CD4-positive, alpha-beta T cell (primary cell): Measurements from ENCODE around the gene SEC23IP. TPM values are rescaled to one million over a fixed set of nuclear protein-coding genes. Genes with fewer than 3 reads are reported as not detected.

Experiments used
- ATAC-seq: fragments of 200-7000 bp; cut with Tn5 transposase; one replicate; pipeline ENCODE4 v1.10.0; 2022; ENCODE audit warnings: mild to moderate bottlenecking; ENCODE audit not compliant: poor library complexity
- CTCF ChIA-PET: fragments of 350-600 bp; sonication (Branson Sonifier 250); formaldehyde crosslinking; loops from one replicate; lab custom pipeline; 2021; ENCODE audit warnings: antibody characterized with exemption, inconsistent platforms; lab: Charles Lee
- POLR2A ChIA-PET: fragments of 350-600 bp; sonication (Branson Sonifier 250); formaldehyde crosslinking; loops from one replicate; lab custom pipeline; 2021; ENCODE audit warnings: antibody characterized with exemption, inconsistent platforms; lab: Charles Lee
- DNase-seq, 14 experiments: peaks; one replicate each; pipeline ENCODE4 v3.0.0-alpha.2; 2013 to 2020; ENCODE audit warnings: mixed read lengths in 2 of 14
- H3K27ac ChIP-seq, 2 donors: one replicate each; pipeline versions ENCODE4 v1.5.1 to v1.7.0; 2013; ENCODE audit warnings: low read length in 2 of 2, low read depth in 1 of 2, mild to moderate bottlenecking in 1 of 2
- H3K27me3 ChIP-seq, 2 experiments: 1 replicate in 1 of 2; 2 replicates in 1 of 2; pipeline versions ENCODE4 v1.6.1 to v1.7.0; 2013; ENCODE audit warnings: low read length in 2 of 2, control low read depth in 1 of 2, mild to moderate bottlenecking in 1 of 2, moderate library complexity in 1 of 2; ENCODE audit not compliant: insufficient read depth in 2 of 2, control insufficient read depth in 1 of 2
- H3K36me3 ChIP-seq: one replicate; pipeline ENCODE4 v1.6.1; 2013; ENCODE audit warnings: low read length, control low read depth; ENCODE audit not compliant: insufficient read depth
- H3K4me1 ChIP-seq: one replicate; pipeline ENCODE4 v1.6.1; 2013; ENCODE audit warnings: low read length, control low read depth; ENCODE audit not compliant: insufficient read depth
- H3K4me3 ChIP-seq: one replicate; pipeline ENCODE4 v1.5.1; 2013; ENCODE audit warnings: mild to moderate bottlenecking, low read length, moderate library complexity
- H3K9me3 ChIP-seq, 2 experiments: 1 replicate in 1 of 2; 2 replicates in 1 of 2; pipeline versions ENCODE4 v1.6.1 to v1.7.0; 2013; ENCODE audit warnings: low read length in 2 of 2, mild to moderate bottlenecking in 2 of 2, control low read depth in 1 of 2, moderate library complexity in 1 of 2; ENCODE audit not compliant: control insufficient read depth in 1 of 2, insufficient read depth in 1 of 2
- H3K27ac Mint-ChIP-seq: one replicate; pipeline ENCODE4 v1.8.0; 2020; ENCODE audit warnings: mixed read lengths
- H3K27me3 Mint-ChIP-seq: one replicate; pipeline ENCODE4 v1.8.0; 2021; ENCODE audit warnings: mixed read lengths
- H3K36me3 Mint-ChIP-seq: one replicate; pipeline ENCODE4 v1.8.0; 2021; ENCODE audit warnings: low read depth, mixed read lengths
- H3K4me1 Mint-ChIP-seq: one replicate; pipeline ENCODE4 v1.8.0; 2021; ENCODE audit warnings: low read depth, mixed read lengths
- H3K4me3 Mint-ChIP-seq: one replicate; pipeline ENCODE4 v1.8.0; 2020; ENCODE audit warnings: mild to moderate bottlenecking, mixed read lengths
- H3K9me3 Mint-ChIP-seq: one replicate; pipeline ENCODE4 v1.8.0; 2020; ENCODE audit warnings: mixed read lengths
- intact Hi-C, 2 experiments: fragments of 100-400 bp; cut with DNase I in 1 of 2; cut with micrococcal nuclease in 1 of 2; formaldehyde crosslinking; loops; one replicate each; pipeline versions ENCODE4 v1.15.1 to v1.9.0; 2023 to 2025; cut with DNase I, micrococcal nuclease
- total RNA-seq, 174 experiments: library from RNA in 2 of 174; stranded (reverse) in 2 of 174; gene quantifications; one replicate each; pipeline ENCODE4 v1.2.3 and lab custom pipeline; 2021 to 2026
- TF ChIP-seq, protein P1 (sequence below): fragments of 200-600 bp; IDR thresholded peaks from one replicate; pipeline ENCODE4 v1.8.0; 2022; ENCODE audit warnings: antibody characterized with exemption, mild to moderate bottlenecking

SEC23IP gene
- total RNA-seq, 2 experiments from 2014 or later = 18.1 to 21.1 TPM

DNA sequence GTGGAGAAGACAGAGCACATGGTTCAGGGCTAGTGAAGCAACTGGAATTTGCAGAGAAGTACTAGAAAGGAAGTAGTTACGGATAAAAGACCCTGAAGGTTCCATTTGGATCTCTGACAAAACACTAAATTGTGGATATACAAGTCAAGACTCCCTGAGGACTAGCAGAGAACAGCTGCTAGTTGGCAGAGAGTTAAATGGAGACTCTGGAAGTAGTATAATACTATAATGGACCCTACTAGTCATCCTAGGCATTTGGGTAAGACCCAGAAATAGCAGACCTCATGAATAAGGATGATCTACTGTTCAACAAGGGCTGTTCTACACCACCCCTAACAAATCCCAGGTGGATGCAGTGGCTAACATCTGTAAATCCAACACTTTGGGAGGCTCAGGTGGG, 39.0 kb upstream of the SEC23IP start:
- Mint-ChIP-seq H3K4me3 (no peak overlapping the region), H3K27ac (no peak overlapping the region), H3K36me3 (peaks cover 74% of the 10 kb centered on the region), H3K4me1 (peaks cover under 1% of the 10 kb centered on the region), H3K9me3 (no peaks in the 10 kb centered on the region), H3K27me3 (no peaks in the 10 kb centered on the region)
- ChIA-PET CTCF (no interaction called here), POLR2A (no interaction called here)
- Histone ChIP-seq H3K36me3 (peaks cover 76% of the 10 kb centered on the region), H3K9me3 (no peaks in the 10 kb centered on the region), H3K4me1 (no peaks in the 10 kb centered on the region), H3K27ac (no peak overlapping the region), H3K27me3 (no peaks in the 10 kb centered on the region), H3K4me3 (no peak overlapping the region)
- no peak for DNase-seq
- TF ChIP-seq, protein P1, sequence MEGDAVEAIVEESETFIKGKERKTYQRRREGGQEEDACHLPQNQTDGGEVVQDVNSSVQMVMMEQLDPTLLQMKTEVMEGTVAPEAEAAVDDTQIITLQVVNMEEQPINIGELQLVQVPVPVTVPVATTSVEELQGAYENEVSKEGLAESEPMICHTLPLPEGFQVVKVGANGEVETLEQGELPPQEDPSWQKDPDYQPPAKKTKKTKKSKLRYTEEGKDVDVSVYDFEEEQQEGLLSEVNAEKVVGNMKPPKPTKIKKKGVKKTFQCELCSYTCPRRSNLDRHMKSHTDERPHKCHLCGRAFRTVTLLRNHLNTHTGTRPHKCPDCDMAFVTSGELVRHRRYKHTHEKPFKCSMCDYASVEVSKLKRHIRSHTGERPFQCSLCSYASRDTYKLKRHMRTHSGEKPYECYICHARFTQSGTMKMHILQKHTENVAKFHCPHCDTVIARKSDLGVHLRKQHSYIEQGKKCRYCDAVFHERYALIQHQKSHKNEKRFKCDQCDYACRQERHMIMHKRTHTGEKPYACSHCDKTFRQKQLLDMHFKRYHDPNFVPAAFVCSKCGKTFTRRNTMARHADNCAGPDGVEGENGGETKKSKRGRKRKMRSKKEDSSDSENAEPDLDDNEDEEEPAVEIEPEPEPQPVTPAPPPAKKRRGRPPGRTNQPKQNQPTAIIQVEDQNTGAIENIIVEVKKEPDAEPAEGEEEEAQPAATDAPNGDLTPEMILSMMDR = no peak
- no peak for ATAC-seq
- intact Hi-C loops = loop anchor here in 1 of 2 experiments (10.0 kb wide), 1 partner anchor 649 kb away; the partner anchor contains the start of gene GRK5

DNA sequence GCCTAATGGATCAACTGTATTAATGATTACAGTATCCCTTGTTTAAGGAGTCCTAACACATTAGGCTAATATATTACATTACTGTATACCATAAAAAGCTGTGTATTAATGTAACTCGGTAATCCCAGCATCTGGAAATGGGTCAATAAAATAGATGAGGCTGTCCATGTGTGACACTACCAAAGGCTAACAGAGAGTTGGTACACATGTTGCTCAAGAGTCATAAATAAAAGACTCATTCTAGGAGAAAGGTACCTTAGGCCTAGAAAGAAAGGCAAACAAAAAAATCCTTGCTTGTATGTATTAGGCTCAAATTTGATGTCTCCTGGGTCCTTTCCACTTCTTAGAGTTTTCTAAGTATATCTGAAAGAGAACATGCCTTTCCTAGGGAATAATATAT, 34.5 kb upstream of the SEC23IP start:
- H3K4me3 Mint-ChIP-seq = no peak overlapping the region
- CTCF ChIA-PET = interaction anchor here (3.2 kb wide), 1 partner anchor 15 kb away, joined by 18 read pairs; the partner anchor contains the start of gene MCMBP
- H3K4me1 ChIP-seq = peaks cover 4% of the 10 kb centered on the region
- no peaks in the 10 kb centered on the region for H3K27me3 Mint-ChIP-seq
- POLR2A ChIA-PET = interaction anchor here (5.4 kb wide), 1 partner anchor 14 kb away, joined by 34 read pairs; the partner anchor contains the start of gene MCMBP
- H3K36me3 ChIP-seq = peaks cover 45% of the 10 kb centered on the region
- no peak overlapping the region for H3K4me3 ChIP-seq
- DNase-seq (no peak), ATAC-seq (no peak)
- intact Hi-C loops = loop anchor here in 1 of 2 experiments (10.0 kb wide), 1 partner anchor 653 kb away; the partner anchor contains the start of gene GRK5
- no peaks in the 10 kb centered on the region for H3K9me3 ChIP-seq
- TF ChIP-seq, protein P1 = no peak
- no peak overlapping the region for H3K27ac ChIP-seq
- no peaks in the 10 kb centered on the region for H3K9me3 Mint-ChIP-seq
- H3K27ac Mint-ChIP-seq = no peak overlapping the region
- peaks cover 60% of the 10 kb centered on the region for H3K36me3 Mint-ChIP-seq
- H3K27me3 ChIP-seq = no peaks in the 10 kb centered on the region
- peaks cover 37% of the 10 kb centered on the region for H3K4me1 Mint-ChIP-seq

DNA sequence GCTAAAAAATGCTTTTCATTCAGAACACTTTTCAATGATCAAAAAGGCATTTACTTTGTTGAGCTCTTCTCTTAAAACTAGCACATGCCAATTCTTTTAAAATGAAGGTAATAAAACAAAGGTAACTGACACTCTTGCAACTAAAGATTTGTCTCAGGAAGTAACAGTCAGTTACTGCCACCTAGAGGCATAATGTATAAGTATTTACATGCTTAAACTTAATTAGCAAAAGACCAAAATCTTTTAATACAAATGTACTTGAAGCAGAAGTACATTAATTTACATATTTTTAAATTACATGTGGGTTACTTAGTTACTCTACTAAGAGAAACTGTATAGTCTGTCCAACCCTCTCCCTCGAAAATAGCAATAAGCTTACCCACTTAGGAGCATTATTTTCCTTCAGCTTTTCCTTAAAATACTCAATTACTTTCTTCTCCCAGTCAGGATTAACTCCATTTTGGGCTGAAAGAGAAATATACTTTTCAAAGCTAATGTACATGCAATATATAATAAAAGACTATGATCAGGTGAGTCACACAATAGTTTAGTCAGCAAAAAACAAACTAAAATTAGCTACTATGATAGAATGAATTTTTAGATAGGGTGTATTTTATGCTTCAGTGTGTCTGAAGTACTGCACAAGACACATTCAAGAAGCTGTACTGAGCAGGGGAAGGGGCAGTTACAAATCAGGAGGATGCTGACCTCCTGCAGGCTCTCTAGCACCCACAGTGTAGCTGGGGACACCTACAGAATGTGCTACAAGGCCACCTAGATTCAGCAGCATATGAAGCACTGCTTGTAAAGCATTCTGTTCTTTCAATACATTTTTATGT, 32.9 kb upstream of the SEC23IP start:
- Mint-ChIP-seq H3K27ac (peak overlapping the region; percentile 4), H3K27me3 (no peaks in the 10 kb centered on the region)
- POLR2A ChIA-PET = interaction anchor here (0.7 to 5.4 kb wide), 6 partner anchors 10 to 680 kb away, joined by 3 to 34 read pairs (median 3); partner anchors contain the start of genes MCMBP and RGS10

More for the DNA sequence above, 32.9 kb upstream of the SEC23IP start:
- Histone ChIP-seq H3K27ac (no peak overlapping the region), H3K36me3 (peaks cover 30% of the 10 kb centered on the region), H3K4me3 (no peak overlapping the region), H3K9me3 (no peaks in the 10 kb centered on the region), H3K4me1 (peaks cover 4% of the 10 kb centered on the region), H3K27me3 (no peaks in the 10 kb centered on the region)
- intact Hi-C loops = loop anchor here (1.0 to 10.0 kb wide), 5 partner anchors 109 to 655 kb away; partner anchors contain the start of gene GRK5 (in 1 of the 2)
- H3K4me3 Mint-ChIP-seq = no peak overlapping the region
- TF ChIP-seq, protein P1 = peak; percentile 88
- peaks cover 46% of the 10 kb centered on the region for H3K4me1 Mint-ChIP-seq
- DNase-seq (peak in 3 of 14 experiments; percentile 65 to 73 (median 72)), ATAC-seq (peak; percentile 60)
- CTCF ChIA-PET = interaction anchor here (0.8 to 3.2 kb wide), 11 partner anchors 8 to 252 kb away, joined by 3 to 18 read pairs (median 4); partner anchors contain the start of genes INPP5F, MCMBP and SEC23IP
- H3K9me3 Mint-ChIP-seq = no peaks in the 10 kb centered on the region
- H3K36me3 Mint-ChIP-seq = peaks cover 60% of the 10 kb centered on the region
